Panc1 (cell line): ENCODE results near the gene ELMOD1.

ENCODE experiments used
- CTCF ChIP-seq: fragments of 450-650 bp; IDR thresholded peaks from 2 replicates; pipeline ENCODE4 v1.5.1; 2017; ENCODE audit warnings: mild to moderate bottlenecking
- REST ChIP-seq, 2 experiments: IDR thresholded peaks; 2 replicates each; pipeline ENCODE4 v1.6.1; 2011 to 2012; ENCODE audit warnings: low read depth in 2 of 2, control low read depth in 1 of 2, low read length in 1 of 2, mild to moderate bottlenecking in 1 of 2, moderate library complexity in 1 of 2; ENCODE audit not compliant: insufficient read depth in 1 of 2
- SIN3A ChIP-seq: IDR thresholded peaks from 2 replicates; pipeline ENCODE4 v1.6.1; 2012; ENCODE audit warnings: low read depth, mild to moderate bottlenecking, low read length, moderate library complexity, borderline replicate concordance; ENCODE audit not compliant: insufficient read depth
- TCF7L2 ChIP-seq: IDR thresholded peaks from 2 replicates; pipeline ENCODE4 v1.6.1; 2011; ENCODE audit warnings: mild to moderate bottlenecking, low read depth, low read length, inconsistent platforms

DNA sequence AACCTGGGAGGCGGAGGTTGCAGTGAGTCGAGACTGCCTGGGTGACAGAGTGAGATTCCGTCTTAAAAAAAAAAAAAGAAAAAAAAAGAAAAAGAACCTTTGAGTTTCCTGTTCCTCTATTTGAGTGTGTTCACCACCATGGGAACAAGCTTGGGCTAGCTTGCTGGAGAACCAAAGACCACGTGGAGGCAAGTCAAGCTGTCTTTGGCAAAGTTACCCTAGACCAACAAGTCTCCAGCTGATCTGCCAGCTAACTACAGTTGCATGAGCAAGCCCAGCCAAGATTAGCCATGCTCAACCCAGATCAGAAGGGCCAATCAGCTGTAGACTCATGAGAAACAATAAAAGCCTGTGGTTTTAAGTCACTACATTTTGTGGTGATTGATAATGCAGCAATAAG, 91.2 kb downstream of the ELMOD1 start:
- TF ChIP-seq CTCF (no peak), TCF7L2 (no peak), SIN3A (no peak), REST (IDR thresholded peaks at IDR 0.05; ENCODE audit: insufficient read depth in 1 of 2, low read depth in 2 of 2, low read length in 1 of 2) (no peak)
